Activated CD8-positive, alpha-beta memory T cell treated with anti-CD3 and anti-CD28 coated beads for 4 hours (primary cell): ENCODE data around the gene CAMTA1.
"Not testable (repeated sequence)": the region's sequence is repeated elsewhere in the genome, so short reads cannot be mapped to it uniquely, and the experiment has no call there.

Experiments used
- DNase-seq, 2 donors: peaks; one replicate each; pipeline ENCODE4 v3.0.0-alpha.2; 2020; ENCODE audit warnings: low read depth in 2 of 2

The CAMTA1 gene

GRCh38 chr1:7147581-7148282 lies 362.5 kb downstream of the CAMTA1 start:
- DNase-seq: not testable (repeated sequence)

GRCh38 chr1:7149080-7149838 lies 364.0 kb downstream of the CAMTA1 start:
- no peak for DNase-seq

- DNase-seq: no peak
Measured at GRCh38 chr1:7150724-7151280, 365.5 kb downstream of the CAMTA1 start.

DNA sequence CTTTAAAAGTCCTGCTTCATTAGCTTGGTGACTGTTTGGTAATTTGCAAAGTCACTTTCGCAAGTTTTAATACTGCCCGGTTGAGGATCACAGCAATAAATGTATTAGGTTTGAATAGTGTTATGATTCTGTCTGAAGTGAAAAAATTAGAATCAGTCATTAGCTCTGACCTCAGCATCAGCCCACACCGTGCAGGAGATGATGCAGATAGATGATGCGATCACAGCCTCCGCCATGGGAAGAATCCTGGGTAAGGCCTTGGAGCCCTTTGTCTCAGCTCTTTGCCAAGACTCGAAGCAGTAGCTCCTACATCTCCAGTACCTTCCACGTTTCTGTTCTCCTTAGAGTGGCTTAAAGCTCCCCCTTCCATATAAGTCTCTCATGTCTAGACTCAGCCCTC lies 366.7 kb downstream of the CAMTA1 start:
- no peak for DNase-seq

DNA sequence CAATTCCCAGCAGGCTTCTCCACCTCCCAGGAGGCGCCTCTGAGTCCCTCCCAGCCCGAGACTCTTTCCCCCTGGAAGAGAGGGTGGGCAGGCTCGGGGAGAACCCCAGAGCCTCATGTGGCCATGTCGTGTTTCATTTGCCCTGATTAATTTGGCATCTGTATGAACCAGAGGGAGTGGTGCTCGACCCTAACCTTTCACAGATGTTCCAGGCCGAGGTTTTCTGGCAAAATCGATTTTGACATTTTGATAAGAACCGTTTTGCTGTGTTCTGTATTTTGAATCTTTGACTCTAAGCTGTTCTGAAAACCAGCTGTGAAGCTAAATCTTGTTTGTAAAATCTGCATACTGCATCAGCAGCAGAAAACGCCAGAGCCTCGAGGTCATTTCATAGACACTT lies 367.4 kb downstream of the CAMTA1 start:
- DNase-seq: no peak

- DNase-seq: no peak
Measured at GRCh38 chr1:7153464-7153863, 368.2 kb downstream of the CAMTA1 start.

GRCh38 chr1:7159116-7159781 lies 374.0 kb downstream of the CAMTA1 start:
- no peak for DNase-seq

DNA sequence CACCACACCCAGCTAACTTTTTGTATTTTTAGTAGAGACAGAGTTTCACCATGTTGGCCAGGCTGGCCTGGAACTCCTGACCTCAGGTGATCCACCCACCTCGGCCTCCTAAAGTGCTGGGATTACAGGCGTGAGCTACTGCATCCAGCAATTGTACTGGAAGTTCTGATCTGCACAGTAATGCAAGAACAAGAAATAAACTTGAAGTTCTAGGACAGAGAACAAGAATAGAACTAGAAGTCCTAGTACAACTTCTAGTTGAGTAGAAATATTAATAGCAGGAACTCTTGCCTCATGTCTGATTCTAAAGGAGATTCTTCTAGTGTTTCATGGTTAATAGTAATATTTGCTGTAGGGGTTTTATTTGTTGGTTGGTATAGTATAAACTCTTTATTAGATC lies 383.3 kb downstream of the CAMTA1 start:
- not testable (repeated sequence) for DNase-seq

GRCh38 chr1:7171168-7171567 lies 385.9 kb downstream of the CAMTA1 start:
- DNase-seq: no peak

- DNase-seq: no peak
Measured at GRCh38 chr1:7171574-7171973, 386.3 kb downstream of the CAMTA1 start.

DNA sequence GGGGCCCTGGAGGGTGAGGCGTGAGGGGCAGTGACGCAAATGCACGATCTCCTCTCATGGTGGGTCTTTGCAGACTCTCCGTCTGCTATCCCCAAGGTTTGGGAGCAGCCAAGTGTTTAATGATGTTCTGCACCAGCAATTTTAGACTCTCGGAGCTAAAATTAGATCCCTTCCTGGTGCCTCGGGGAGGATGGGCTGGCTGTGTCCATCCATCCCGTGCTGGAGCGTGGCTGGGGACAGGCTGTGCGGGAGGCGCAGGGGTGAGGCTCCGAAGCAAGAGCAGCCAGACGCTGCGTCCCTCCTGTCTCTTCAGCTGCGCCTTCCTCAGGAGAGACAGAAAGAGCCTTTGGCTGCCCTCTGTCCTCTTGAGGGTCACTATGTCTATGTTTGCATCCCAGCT lies 387.6 kb downstream of the CAMTA1 start:
- no peak for DNase-seq

DNA sequence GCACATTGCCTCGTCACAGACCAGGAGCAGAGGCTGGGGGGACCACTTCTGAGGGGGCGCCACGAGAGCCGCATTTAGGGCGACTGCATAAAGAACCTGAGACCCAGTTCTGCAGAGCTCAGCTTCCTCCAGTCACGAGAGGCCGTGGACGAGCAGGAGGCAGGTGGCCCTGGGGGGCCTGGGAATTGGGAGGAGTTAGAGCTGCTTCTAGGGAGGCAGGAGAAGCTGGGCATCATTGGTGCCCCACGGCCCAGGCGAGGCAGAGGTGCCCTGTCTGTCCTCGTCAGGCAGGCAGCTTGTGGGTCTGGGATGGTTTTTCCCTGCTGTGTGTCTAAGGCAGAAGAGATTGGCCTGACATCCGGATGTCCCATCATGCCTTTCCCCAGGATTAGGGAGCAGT lies 389.3 kb downstream of the CAMTA1 start:
- DNase-seq: no peak

DNA sequence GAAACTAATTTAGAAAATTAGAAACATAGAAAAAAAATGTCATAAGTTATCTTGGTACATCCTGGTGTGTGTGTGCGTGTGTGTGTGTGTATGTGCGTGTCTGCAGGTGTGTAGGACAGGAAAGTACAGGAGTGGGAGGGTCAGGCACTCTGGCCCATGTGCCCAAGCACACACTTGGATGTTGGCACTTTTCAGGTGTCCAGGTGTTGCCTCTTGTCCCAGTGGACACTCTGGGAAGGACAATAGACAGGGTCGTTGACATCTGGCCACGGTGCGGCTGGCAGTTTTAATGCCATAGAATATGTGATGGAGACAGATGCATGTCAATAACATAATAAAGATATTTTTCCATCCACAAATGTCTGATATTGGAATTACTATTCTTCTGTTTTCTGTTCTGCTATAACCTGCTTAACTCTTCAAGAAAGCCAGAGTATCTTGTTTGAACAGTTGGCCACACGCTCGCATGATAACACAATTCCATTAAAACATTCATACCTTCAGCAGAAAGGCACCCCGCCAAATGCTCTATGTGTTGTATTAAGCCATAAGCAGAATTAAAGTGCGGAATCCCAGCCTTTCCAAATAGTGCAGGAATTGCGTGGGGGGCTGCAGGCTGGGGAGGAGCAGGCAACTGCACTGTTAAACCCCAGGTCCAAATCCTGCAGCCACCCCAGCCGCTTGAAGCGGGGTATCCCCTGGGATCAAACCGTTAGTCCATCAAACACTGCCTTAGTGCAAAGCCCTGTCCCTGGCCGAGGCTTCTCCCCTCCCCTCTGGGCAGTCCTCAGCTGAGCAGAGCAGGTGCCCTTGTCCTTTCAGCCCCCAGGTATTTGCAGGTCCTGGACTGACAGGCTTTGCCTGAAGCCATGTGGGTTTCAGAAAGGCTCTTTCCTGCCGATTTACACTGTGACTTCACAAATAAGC lies 390.0 kb downstream of the CAMTA1 start:
- DNase-seq: no peak

- DNase-seq: no peak
Measured at GRCh38 chr1:7177021-7177420, 391.8 kb downstream of the CAMTA1 start.

GRCh38 chr1:7177438-7178146 lies 392.3 kb downstream of the CAMTA1 start:
- DNase-seq: no peak

DNA sequence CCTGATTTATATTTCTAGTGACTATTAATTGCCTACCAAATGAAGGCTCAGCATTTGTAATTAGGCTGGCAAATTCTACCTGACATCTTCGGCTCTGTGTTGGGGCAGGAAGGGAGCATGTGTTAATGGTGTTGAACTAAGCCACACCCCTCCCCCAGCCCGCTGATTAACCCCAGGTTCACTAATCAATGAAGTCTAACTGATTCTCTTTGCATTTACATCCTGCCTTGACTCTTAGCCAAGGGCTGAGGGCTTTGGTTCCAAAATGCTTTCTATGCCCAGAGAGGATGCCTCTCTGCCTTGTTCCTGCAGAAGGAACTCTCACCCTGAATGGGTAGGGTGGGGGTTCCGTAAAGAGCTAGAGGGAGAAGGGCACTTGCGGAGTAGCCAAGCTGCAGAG lies 393.1 kb downstream of the CAMTA1 start:
- DNase-seq: no peak

DNA sequence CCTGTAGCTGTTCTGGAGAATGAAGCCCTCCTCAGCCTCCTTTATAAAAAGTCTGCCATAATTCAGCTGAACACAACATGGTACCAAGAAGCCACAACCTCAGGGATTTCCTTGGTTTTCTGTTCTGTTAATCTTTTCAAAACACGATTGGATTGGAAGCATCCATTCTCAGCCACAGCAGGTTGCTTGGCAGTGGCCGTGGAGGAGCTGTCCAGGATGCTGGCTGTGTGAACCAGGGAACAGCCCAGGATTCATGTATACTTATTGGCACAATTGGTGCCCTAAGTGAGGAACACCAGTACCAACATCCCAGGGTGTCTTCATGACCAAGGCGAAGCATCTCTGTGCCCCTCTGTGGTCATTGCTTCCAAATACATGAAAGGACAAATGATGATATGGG lies 393.5 kb downstream of the CAMTA1 start:
- no peak for DNase-seq

DNA sequence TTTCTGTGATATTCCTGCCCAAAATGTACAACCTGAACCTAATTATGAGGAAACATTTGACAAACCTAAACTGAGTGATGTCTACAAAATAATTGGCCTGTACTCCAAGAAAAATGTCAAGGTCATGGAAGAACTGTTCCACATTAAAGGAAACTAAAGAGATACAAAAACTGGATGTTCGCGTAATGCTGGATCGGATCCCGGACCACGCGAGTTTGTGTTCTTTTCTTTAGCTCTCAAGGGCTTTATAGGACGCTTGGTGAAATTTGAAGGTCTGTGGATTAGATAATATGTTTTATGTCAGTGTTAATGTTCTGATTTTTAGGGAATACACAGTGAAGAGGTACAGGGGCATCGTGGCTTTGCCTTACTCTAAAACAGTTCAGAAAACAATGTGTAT lies 400.5 kb downstream of the CAMTA1 start:
- no peak for DNase-seq

DNA sequence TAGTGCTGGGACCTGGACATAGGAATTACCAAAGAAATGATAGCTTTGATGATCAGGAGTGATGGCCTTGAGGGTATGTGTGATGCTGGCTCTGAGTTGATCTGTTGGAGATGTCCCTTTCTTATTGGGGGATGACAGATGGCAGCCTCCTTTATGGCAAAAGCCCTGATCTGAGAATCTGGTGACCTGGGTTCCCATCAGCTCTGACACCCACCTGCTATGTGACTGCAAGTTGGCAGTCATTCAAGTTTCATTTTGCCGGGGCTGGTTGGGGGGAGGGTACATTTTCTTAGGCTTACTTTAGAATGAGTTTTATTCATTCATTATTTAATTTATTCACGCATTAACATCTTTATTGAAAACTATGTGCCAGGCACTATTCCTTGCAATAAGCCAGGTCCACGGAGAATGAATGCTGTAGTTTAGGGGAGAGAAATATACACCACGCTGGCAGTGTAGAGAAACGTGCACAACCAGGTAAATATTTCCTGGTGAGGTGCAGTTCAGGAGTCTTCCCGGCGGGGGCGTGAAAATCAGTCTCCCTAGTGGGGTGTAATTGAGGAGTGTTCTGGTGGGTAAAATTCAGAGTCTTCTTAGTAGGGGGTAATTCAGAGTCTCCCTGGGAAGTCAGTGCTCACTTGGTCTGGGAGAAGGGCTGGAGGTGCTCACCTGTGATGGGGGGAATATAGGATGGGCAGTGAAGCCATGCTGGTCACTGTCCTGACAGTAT lies 401.3 kb downstream of the CAMTA1 start:
- DNase-seq: no peak

DNA sequence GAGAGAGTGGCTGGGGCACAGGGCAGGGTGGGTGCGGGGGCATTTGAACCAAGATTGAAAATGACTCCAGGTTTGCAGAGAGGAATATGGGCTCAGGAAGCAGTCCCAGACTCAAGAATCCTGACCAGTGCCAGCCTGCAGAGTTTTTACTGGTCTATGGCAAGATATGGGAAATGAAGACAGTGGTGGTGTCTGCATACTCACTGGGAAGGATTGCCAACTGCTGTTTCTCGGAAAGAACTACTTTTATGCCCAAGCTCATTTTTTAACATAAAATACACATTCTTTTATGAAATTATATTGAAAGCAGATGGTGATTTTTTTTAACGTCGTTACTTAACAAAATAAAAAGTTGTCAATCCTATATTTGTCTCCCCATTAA lies 401.8 kb downstream of the CAMTA1 start:
- DNase-seq: no peak
